Left cardiac atrium (tissue), 2 donors: ENCODE results near the gene GLT1D1. TPM values are rescaled to one million over a fixed set of nuclear protein-coding genes. Genes with fewer than 3 reads are reported as not detected.

Source experiments
- total RNA-seq, 2 donors: library from RNA; stranded (reverse); fragmentation: NEBNext Ultra II Directional; extraction: Animal tissue kit (Norgen Biotek cat#: 25700); gene quantifications; one replicate each; pipeline ENCODE4 v1.2.1, GENCODE V29; 2021
- donor health status: DM: no; HTN: yes; CAD: no; lungs with severe emphysema.
- donor health status: DM: yes; HTN: yes; CAD: no.

GLT1D1 gene
- total RNA-seq, 2 donors from 2014 or later = 0.38 to 0.50 TPM

Other genes with a start within 250 kb of the GLT1D1 start
- 10 to 100 TPM; 15.6 to 16.2 TPM for gene SLC15A4, start 29.5 kb upstream of the GLT1D1 start, total RNA-seq